GF-D8 (cell line): ENCODE results near the gene FOXN1.

Experiments used
- DNase-seq: peaks from one replicate; lab custom pipeline; 2025; lab: John Stamatoyannopoulos, UW

The FOXN1 gene

GRCh38 chr17:28524476-28525424 is 18.6 kb downstream of the FOXN1 start:
- no peak for DNase-seq

- no peak for DNase-seq
Observed at GRCh38 chr17:28526381-28526780, 20.2 kb downstream of the FOXN1 start.

- DNase-seq = no peak
Observed at GRCh38 chr17:28527181-28527681, 21.1 kb downstream of the FOXN1 start.

GRCh38 chr17:28527859-28528258 is 21.7 kb downstream of the FOXN1 start:
- no peak for DNase-seq

GRCh38 chr17:28528327-28529012 is 22.3 kb downstream of the FOXN1 start:
- no peak for DNase-seq

GRCh38 chr17:28529013-28529400 is 22.9 kb downstream of the FOXN1 start:
- DNase-seq = no peak

GRCh38 chr17:28530250-28530649 is 24.1 kb downstream of the FOXN1 start:
- no peak for DNase-seq

- DNase-seq = no peak
Observed at GRCh38 chr17:28530926-28531325, 24.8 kb downstream of the FOXN1 start.

GRCh38 chr17:28532050-28532960 is 26.2 kb downstream of the FOXN1 start:
- no peak for DNase-seq

- no peak for DNase-seq
Observed at GRCh38 chr17:28533091-28533807, 27.1 kb downstream of the FOXN1 start.

GRCh38 chr17:28534740-28535375 is 28.7 kb downstream of the FOXN1 start:
- no peak for DNase-seq

GRCh38 chr17:28536532-28537218 is 30.5 kb downstream of the FOXN1 start:
- no peak for DNase-seq

- DNase-seq = no peak
Observed at GRCh38 chr17:28537219-28537610, 31.1 kb downstream of the FOXN1 start.

- DNase-seq = no peak
Observed at GRCh38 chr17:28538296-28538895, 32.2 kb downstream of the FOXN1 start.

- DNase-seq = no peak
Observed at GRCh38 chr17:28540231-28540630, 34.1 kb downstream of the FOXN1 start.

- DNase-seq = no peak
Observed at GRCh38 chr17:28541439-28541838, 35.3 kb downstream of the FOXN1 start.

- no peak for DNase-seq
Observed at GRCh38 chr17:28544402-28545140, 38.4 kb downstream of the FOXN1 start.

GRCh38 chr17:28545141-28545503 is 39.0 kb downstream of the FOXN1 start:
- DNase-seq = no peak

GRCh38 chr17:28545787-28546415 is 39.8 kb downstream of the FOXN1 start:
- no peak for DNase-seq
